ENCODE results near the gene NFE2L2.

DNA sequence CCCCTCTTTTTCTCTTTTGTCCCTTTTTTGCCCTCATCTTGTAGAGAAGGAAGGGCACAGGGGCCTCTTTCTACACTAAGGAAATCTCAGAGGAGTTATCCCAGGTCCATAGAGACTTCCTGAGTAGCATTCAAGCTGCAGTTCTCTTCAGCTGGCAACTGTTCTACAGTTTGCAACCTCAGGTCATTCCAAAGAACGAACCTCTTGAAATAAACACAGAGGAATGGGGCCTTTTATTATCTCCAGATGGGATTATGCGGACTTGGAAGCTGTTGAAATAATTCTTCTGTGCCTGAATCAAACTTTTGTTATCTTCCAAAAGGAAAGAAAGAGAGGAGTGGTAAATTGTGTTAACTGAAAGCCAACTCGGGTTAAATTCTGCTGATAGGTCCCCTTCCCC lies 31.0 kb upstream of the NFE2L2 start:
- TF ChIP-seq FOXJ3 (CRISPR knock-in tag; IDR thresholded peaks at IDR 0.05; ENCODE audit: borderline replicate concordance) (no peak), NR3C1 (CRISPR knock-in tag; conservative IDR thresholded peaks at IDR 0.05; ENCODE audit: low read depth) (no peak), CBFB (CRISPR knock-in tag; IDR thresholded peaks at IDR 0.05; ENCODE audit: low read depth) (no peak)
- TF ChIP-seq, protein P1, sequence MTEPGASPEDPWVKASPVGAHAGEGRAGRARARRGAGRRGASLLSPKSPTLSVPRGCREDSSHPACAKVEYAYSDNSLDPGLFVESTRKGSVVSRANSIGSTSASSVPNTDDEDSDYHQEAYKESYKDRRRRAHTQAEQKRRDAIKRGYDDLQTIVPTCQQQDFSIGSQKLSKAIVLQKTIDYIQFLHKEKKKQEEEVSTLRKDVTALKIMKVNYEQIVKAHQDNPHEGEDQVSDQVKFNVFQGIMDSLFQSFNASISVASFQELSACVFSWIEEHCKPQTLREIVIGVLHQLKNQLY (CRISPR knock-in tag; IDR thresholded peaks at IDR 0.05), result no peak
- TF ChIP-seq, protein P2, sequence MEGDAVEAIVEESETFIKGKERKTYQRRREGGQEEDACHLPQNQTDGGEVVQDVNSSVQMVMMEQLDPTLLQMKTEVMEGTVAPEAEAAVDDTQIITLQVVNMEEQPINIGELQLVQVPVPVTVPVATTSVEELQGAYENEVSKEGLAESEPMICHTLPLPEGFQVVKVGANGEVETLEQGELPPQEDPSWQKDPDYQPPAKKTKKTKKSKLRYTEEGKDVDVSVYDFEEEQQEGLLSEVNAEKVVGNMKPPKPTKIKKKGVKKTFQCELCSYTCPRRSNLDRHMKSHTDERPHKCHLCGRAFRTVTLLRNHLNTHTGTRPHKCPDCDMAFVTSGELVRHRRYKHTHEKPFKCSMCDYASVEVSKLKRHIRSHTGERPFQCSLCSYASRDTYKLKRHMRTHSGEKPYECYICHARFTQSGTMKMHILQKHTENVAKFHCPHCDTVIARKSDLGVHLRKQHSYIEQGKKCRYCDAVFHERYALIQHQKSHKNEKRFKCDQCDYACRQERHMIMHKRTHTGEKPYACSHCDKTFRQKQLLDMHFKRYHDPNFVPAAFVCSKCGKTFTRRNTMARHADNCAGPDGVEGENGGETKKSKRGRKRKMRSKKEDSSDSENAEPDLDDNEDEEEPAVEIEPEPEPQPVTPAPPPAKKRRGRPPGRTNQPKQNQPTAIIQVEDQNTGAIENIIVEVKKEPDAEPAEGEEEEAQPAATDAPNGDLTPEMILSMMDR (IDR thresholded peaks at IDR 0.05), result no peak
